K562 (cell line): ENCODE data around the gene ZNF628. TPM values are rescaled to one million over a fixed set of nuclear protein-coding genes. Genes with fewer than 3 reads are reported as not detected.
A peak's percentile ranks its signal among the peaks of the same experiment; 100 is the strongest.

ENCODE experiments used
- CEBPG ChIP-seq, 3 experiments: fragments of 200-800 bp in 1 of 3; sonication (Bioruptor generic) in 1 of 3; sonication (generic) in 1 of 3; formaldehyde crosslinking in 1 of 3; IDR thresholded peaks in 2 of 3; conservative IDR thresholded peaks in 1 of 3; 2 replicates each; pipeline versions ENCODE4 v1.6.1 to v1.8.0; 2016 to 2022; ENCODE audit warnings: missing compliant biosample characterization in 2 of 3, missing genetic modification characterization in 2 of 3, mild to moderate bottlenecking in 1 of 3, missing genetic modification reagents in 1 of 3
- E2F3 ChIP-seq: fragments of 250-450 bp; sonication (Bioruptor Pico); IDR thresholded peaks from 2 replicates; pipeline ENCODE4 v1.4.0; 2020; ENCODE audit warnings: mild to moderate bottlenecking
- ELK3 ChIP-seq: fragments of 450-650 bp; formaldehyde crosslinking; IDR thresholded peaks from 2 replicates; pipeline ENCODE4 v1.4.0; 2020; ENCODE audit warnings: mild to moderate bottlenecking
- HNRNPUL1 ChIP-seq: fragments of 200-400 bp; formaldehyde crosslinking; IDR thresholded peaks from 2 replicates; pipeline ENCODE4 v1.6.1; 2017; ENCODE audit warnings: low read length
- RNF2 ChIP-seq: sonication (generic); IDR thresholded peaks from 2 replicates; pipeline ENCODE4 v1.6.1; 2016
- SUPT5H ChIP-seq: fragments of 450-650 bp; IDR thresholded peaks from 2 replicates; pipeline ENCODE4 v1.6.1; 2016
- TCF7 ChIP-seq: sonication (generic); IDR thresholded peaks from 2 replicates; pipeline ENCODE4 v1.6.1; 2016; ENCODE audit warnings: antibody characterized with exemption, borderline replicate concordance
- TFE3 ChIP-seq: fragments of 450-650 bp; formaldehyde crosslinking; IDR thresholded peaks from 2 replicates; pipeline ENCODE4 v1.4.0; 2020; ENCODE audit warnings: mild to moderate bottlenecking, mixed read lengths
- YBX1 ChIP-seq: fragments of 450-650 bp; IDR thresholded peaks from 2 replicates; pipeline ENCODE4 v1.7.1; 2016; ENCODE audit warnings: mild to moderate bottlenecking
- ZFPM2 ChIP-seq: fragments of 250-450 bp; sonication (Bioruptor Pico); IDR thresholded peaks from 2 replicates; pipeline ENCODE4 v1.5.1; 2022; ENCODE audit warnings: mild to moderate bottlenecking
- polyA plus RNA-seq, 8 experiments: library from polyadenylated mRNA; depleted of rRNA in 4 of 8; stranded (reverse) in 5 of 8; unstranded in 3 of 8; fragments of >200 nt; fragmentation: Nextera tagmentation in 2 of 8; fragmentation: Illumina TruSeq in 1 of 8; extraction: Ambion mirVana in 2 of 8; extraction: Trizol in 1 of 8; gene quantifications; 2 replicates each; pipeline versions ENCODE4 v1.2.1 to v1.2.3, GENCODE V29; 2011 to 2014; ENCODE audit warnings: inconsistent platforms in 1 of 8, missing spikeins in 1 of 8
- total RNA-seq, 7 experiments: library from RNA; depleted of rRNA in 6 of 7; stranded (reverse); fragments of >200 nt in 6 of 7; fragmentation: Illumina TruSeq in 2 of 7; extraction: Trizol in 2 of 7; gene quantifications; 2 replicates each; pipeline versions ENCODE4 v1.2.1 to v1.2.3, GENCODE V29; 2011 to 2021; ENCODE audit warnings: low replicate concordance in 1 of 7
- TF ChIP-seq, protein P1 (sequence below), 2 experiments: IDR thresholded peaks; 2 replicates each; pipeline ENCODE4 v1.6.1; 2011; ENCODE audit warnings: borderline replicate concordance in 1 of 2, control low read depth in 1 of 2, low read depth in 1 of 2, low read length in 1 of 2, mild to moderate bottlenecking in 1 of 2, mixed read lengths in 1 of 2, moderate library complexity in 1 of 2; ENCODE audit not compliant: insufficient read depth in 1 of 2, insufficient read length in 1 of 2, poor library complexity in 1 of 2, severe bottlenecking in 1 of 2; ENCODE audit errors: extremely low read depth in 1 of 2
- TF ChIP-seq, protein P2 (sequence below): sonication (generic); formaldehyde crosslinking; IDR thresholded peaks from 2 replicates; pipeline ENCODE4 v1.8.1; 2023; ENCODE audit warnings: missing genetic modification reagents, mild to moderate bottlenecking, borderline replicate concordance

The ZNF628 gene
- total and polyA plus RNA-seq, 9 of the 15 experiments (the other 6 are each of a cell fraction or from before 2014, with no cell fraction given): 0.13 to 13.6 (median 2.2) TPM; not detected in 3

- TF ChIP-seq E2F3 (CRISPR knock-in tag): no peak
- TF ChIP-seq YBX1: no peak
- no peak for TF ChIP-seq CEBPG (CRISPR knock-in tag; IDR thresholded peaks at IDR 0.05)
- no peak for TF ChIP-seq CEBPG (tag; conservative IDR thresholded peaks at IDR 0.05 in 1 of 2, IDR thresholded peaks at IDR 0.05 in 1 of 2)
- TF ChIP-seq RNF2: no peak
- TF ChIP-seq TFE3 (CRISPR knock-in tag): no peak
- no peak for TF ChIP-seq ZFPM2 (CRISPR knock-in tag)
- TF ChIP-seq ELK3 (CRISPR knock-in tag): no peak
- TF ChIP-seq HNRNPUL1: no peak
- peak; percentile 48 for TF ChIP-seq SUPT5H
- no peak for TF ChIP-seq TCF7
- TF ChIP-seq, protein P1, sequence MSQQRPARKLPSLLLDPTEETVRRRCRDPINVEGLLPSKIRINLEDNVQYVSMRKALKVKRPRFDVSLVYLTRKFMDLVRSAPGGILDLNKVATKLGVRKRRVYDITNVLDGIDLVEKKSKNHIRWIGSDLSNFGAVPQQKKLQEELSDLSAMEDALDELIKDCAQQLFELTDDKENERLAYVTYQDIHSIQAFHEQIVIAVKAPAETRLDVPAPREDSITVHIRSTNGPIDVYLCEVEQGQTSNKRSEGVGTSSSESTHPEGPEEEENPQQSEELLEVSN (IDR thresholded peaks at IDR 0.05; ENCODE audit: borderline replicate concordance in 1 of 2, extremely low read depth in 1 of 2, insufficient read depth in 1 of 2, insufficient read length in 1 of 2, low read depth in 1 of 2, low read length in 1 of 2, poor library complexity in 1 of 2, severe bottlenecking in 1 of 2): peak in 1 of 2 experiments; percentile 40
- TF ChIP-seq, protein P2, sequence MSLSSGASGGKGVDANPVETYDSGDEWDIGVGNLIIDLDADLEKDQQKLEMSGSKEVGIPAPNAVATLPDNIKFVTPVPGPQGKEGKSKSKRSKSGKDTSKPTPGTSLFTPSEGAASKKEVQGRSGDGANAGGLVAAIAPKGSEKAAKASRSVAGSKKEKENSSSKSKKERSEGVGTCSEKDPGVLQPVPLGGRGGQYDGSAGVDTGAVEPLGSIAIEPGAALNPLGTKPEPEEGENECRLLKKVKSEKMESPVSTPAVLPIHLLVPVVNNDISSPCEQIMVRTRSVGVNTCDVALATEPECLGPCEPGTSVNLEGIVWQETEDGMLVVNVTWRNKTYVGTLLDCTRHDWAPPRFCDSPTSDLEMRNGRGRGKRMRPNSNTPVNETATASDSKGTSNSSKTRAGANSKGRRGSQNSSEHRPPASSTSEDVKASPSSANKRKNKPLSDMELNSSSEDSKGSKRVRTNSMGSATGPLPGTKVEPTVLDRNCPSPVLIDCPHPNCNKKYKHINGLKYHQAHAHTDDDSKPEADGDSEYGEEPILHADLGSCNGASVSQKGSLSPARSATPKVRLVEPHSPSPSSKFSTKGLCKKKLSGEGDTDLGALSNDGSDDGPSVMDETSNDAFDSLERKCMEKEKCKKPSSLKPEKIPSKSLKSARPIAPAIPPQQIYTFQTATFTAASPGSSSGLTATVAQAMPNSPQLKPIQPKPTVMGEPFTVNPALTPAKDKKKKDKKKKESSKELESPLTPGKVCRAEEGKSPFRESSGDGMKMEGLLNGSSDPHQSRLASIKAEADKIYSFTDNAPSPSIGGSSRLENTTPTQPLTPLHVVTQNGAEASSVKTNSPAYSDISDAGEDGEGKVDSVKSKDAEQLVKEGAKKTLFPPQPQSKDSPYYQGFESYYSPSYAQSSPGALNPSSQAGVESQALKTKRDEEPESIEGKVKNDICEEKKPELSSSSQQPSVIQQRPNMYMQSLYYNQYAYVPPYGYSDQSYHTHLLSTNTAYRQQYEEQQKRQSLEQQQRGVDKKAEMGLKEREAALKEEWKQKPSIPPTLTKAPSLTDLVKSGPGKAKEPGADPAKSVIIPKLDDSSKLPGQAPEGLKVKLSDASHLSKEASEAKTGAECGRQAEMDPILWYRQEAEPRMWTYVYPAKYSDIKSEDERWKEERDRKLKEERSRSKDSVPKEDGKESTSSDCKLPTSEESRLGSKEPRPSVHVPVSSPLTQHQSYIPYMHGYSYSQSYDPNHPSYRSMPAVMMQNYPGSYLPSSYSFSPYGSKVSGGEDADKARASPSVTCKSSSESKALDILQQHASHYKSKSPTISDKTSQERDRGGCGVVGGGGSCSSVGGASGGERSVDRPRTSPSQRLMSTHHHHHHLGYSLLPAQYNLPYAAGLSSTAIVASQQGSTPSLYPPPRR (CRISPR knock-in tag): no peak
These were observed 14.3 kb upstream of the ZNF628 start (continued) for GRCh38 chr19:55461974-55462626.
